ENCODE results near the gene EXD3. TPM values are rescaled to one million over a fixed set of nuclear protein-coding genes. Genes with fewer than 3 reads are reported as not detected.

The EXD3 gene
- total and polyA plus RNA-seq, 2 of the 13 experiments (the other 11 are each of a cell fraction or from before 2014, with no cell fraction given) = 2.7 to 4.8 TPM

- TF ChIP-seq HIC2 (CRISPR knock-in tag; IDR thresholded peaks at IDR 0.05; ENCODE audit: low read depth) (peak; percentile 96), ZNF546 (CRISPR knock-in tag; conservative IDR thresholded peaks at IDR 0.05) (peak; percentile 90; the same call in 1 of the 2 replicates), FOXK1 (CRISPR knock-in tag; IDR thresholded peaks at IDR 0.05; ENCODE audit: borderline replicate concordance, low read depth) (peak; percentile 87), ZNF660 (CRISPR knock-in tag; IDR thresholded peaks at IDR 0.05; ENCODE audit: borderline replicate concordance, low read depth) (no peak), U2AF1 (optimal IDR thresholded peaks at IDR 0.05; ENCODE audit: low read depth, low read length) (no peak), SRSF1 (optimal IDR thresholded peaks at IDR 0.05; ENCODE audit: low read depth, low read length) (peak; percentile 3), CTCF (CRISPR knock-in tag; IDR thresholded peaks at IDR 0.05) (peak; percentile 41), THAP8 (CRISPR knock-in tag; IDR thresholded peaks at IDR 0.05; ENCODE audit: borderline replicate concordance) (peak; percentile 92), ZNF558 (CRISPR knock-in tag; IDR thresholded peaks at IDR 0.05; ENCODE audit: borderline replicate concordance) (peak; percentile 96; the same call in 1 of the 2 replicates), ZNF773 (CRISPR knock-in tag; IDR thresholded peaks at IDR 0.05; ENCODE audit: borderline replicate concordance) (peak; percentile 77; the same call in 1 of the 2 replicates), PAX8 (CRISPR knock-in tag; IDR thresholded peaks at IDR 0.05; ENCODE audit: borderline replicate concordance) (no peak), CBX2 (IDR thresholded peaks at IDR 0.05; ENCODE audit: low read depth, low read length) (no peak), CBX2 (CRISPR knock-in tag; IDR thresholded peaks at IDR 0.05; ENCODE audit: low read depth) (no peak), ZNF432 (CRISPR knock-in tag; IDR thresholded peaks at IDR 0.05; ENCODE audit: borderline replicate concordance) (no peak), SIX1 (CRISPR knock-in tag; IDR thresholded peaks at IDR 0.05; ENCODE audit: borderline replicate concordance) (0 out of 2 replicates have a peak, but pooled peaks have one; percentile 31), ZFP91 (CRISPR knock-in tag; IDR thresholded peaks at IDR 0.05; ENCODE audit: borderline replicate concordance) (peak; percentile 94; the same call in 1 of the 2 replicates), ZNF362 (CRISPR knock-in tag; IDR thresholded peaks at IDR 0.05; ENCODE audit: borderline replicate concordance) (peak; percentile 74), SOX6 (IDR thresholded peaks at IDR 0.05) (no peak), SOX6 (CRISPR knock-in tag; IDR thresholded peaks at IDR 0.05) (peak; percentile 84)
Observed at GRCh38 chr9:137454597-137455358, 31.8 kb upstream of the EXD3 start (continued).
